GM18870 (cell line): Measurements from ENCODE around the gene C19orf25.

Experiments
- ATAC-seq: cut with Tn5 transposase; IDR thresholded peaks from one replicate; pipeline ENCODE4 v1.9.1; 2021; ENCODE audit warnings: moderate library complexity; ENCODE audit not compliant: unreplicated experiment

C19orf25 gene

DNA sequence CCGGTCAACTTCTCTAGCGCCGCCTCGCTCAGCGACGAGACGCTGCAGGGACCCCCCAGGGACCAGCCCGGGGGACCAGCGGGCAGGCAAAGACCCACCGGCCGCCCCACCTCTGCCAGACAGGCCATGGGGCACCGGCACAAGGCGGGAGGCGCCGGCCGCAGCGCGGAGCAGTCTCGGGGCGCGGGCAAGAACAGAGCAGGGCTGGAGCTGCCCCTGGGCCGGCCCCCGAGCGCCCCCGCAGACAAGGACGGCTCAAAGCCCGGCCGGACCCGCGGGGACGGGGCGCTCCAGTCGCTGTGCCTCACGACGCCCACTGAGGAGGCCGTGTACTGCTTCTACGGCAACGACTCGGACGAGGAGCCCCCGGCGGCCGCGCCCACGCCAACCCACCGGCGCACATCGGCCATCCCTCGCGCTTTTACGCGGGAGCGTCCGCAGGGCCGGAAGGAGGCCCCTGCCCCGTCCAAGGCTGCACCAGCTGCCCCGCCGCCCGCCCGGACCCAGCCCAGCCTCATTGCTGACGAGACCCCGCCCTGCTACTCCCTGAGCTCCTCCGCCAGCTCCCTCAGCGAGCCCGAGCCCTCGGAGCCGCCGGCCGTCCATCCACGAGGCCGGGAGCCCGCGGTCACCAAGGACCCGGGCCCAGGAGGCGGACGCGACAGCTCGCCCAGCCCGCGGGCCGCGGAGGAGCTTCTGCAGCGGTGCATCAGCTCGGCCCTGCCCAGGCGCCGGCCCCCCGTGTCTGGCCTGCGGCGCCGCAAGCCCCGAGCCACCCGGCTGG, 11.3 kb downstream of the C19orf25 start:
- ATAC-seq: no peak

DNA sequence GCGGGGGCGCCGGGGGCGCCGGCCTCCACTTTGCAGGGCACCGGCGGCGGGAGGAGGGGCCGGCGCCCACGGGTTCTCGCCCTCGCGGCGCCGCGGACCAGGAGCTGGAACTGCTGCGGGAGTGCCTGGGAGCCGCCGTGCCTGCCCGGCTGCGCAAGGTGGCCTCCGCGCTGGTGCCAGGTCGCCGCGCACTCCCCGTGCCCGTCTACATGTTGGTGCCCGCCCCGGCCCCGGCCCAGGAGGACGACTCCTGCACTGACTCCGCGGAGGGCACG, 11.9 kb downstream of the C19orf25 start:
- ATAC-seq: no peak

DNA sequence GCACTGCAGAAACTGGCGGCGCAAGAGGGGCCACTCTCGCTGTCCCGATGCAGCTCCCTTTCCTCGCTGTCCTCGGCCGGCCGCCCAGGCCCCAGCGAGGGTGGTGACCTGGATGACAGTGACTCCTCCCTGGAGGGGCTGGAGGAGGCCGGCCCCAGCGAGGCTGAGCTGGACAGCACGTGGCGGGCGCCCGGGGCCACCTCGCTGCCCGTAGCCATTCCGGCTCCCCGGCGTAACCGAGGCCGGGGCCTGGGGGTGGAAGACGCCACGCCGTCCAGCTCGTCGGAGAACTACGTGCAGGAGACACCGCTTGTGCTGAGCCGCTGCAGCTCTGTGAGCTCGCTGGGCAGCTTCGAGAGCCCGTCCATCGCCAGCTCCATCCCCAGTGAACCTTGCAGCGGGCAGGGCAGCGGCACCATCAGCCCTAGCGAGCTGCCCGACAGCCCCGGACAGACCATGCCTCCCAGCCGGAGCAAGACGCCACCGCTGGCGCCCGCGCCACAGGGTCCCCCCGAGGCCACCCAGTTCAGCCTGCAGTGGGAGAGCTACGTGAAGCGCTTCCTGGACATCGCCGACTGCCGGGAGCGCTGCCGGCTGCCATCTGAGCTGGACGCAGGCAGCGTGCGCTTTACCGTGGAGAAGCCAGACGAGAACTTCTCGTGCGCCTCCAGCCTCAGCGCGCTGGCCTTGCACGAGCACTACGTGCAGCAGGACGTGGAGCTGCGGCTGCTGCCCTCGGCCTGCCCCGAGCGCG, 12.4 kb downstream of the C19orf25 start:
- ATAC-seq: no peak

DNA sequence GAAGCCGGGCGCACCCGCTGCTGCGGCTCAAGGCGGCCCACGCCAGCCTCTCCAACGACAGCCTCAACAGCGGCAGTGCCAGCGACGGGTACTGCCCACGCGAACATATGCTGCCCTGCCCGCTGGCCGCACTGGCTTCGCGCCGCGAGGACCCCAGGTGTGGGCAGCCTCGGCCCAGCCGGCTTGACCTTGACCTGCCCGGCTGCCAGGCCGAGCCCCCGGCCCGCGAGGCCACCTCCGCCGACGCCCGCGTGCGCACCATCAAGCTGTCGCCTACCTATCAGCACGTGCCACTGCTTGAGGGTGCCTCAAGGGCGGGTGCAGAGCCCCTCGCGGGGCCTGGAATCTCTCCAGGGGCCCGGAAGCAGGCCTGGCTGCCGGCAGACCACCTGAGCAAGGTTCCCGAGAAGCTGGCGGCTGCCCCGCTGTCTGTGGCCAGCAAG, 13.0 kb downstream of the C19orf25 start:
- ATAC-seq: no peak

DNA sequence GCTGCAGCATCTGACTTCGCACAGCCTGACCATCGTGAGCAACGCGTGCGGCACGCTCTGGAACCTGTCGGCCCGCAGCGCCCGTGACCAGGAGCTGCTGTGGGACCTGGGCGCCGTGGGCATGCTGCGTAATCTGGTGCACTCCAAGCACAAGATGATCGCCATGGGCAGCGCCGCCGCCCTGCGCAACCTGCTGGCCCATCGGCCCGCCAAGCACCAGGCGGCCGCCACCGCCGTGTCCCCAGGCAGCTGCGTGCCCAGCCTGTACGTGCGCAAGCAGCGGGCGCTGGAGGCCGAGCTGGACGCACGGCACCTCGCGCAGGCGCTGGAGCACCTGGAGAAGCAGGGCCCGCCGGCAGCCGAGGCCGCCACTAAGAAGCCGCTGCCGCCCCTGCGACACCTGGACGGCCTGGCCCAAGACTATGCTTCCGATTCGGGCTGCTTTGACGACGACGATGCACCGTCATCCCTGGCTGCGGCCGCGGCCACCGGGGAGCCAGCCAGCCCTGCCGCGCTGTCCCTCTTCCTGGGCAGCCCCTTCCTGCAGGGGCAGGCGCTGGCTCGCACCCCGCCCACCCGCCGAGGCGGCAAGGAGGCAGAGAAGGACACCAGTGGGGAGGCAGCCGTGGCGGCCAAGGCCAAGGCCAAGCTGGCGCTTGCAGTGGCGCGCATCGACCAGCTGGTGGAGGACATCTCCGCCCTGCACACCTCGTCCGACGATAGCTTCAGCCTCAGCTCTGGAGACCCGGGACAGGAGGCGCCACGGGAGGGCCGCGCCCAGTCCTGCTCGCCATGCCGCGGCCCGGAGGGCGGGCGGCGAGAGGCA, 13.6 kb downstream of the C19orf25 start:
- ATAC-seq: no peak

DNA sequence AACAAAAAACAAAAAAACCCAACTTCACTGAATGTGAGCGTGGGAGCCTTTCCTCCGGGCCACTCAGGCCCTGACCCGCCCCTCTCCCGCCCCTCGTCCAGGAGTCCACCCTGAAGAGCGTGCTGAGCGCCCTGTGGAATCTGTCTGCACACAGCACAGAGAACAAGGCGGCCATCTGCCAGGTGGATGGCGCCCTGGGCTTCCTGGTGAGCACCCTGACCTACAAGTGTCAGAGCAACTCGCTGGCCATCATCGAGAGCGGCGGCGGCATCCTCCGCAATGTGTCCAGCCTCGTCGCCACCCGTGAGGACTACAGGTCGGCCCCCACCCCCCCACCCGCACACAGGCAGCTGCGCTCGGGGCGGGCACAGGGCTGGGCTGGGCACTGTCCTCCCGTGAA, 17.2 kb downstream of the C19orf25 start:
- no peak for ATAC-seq

DNA sequence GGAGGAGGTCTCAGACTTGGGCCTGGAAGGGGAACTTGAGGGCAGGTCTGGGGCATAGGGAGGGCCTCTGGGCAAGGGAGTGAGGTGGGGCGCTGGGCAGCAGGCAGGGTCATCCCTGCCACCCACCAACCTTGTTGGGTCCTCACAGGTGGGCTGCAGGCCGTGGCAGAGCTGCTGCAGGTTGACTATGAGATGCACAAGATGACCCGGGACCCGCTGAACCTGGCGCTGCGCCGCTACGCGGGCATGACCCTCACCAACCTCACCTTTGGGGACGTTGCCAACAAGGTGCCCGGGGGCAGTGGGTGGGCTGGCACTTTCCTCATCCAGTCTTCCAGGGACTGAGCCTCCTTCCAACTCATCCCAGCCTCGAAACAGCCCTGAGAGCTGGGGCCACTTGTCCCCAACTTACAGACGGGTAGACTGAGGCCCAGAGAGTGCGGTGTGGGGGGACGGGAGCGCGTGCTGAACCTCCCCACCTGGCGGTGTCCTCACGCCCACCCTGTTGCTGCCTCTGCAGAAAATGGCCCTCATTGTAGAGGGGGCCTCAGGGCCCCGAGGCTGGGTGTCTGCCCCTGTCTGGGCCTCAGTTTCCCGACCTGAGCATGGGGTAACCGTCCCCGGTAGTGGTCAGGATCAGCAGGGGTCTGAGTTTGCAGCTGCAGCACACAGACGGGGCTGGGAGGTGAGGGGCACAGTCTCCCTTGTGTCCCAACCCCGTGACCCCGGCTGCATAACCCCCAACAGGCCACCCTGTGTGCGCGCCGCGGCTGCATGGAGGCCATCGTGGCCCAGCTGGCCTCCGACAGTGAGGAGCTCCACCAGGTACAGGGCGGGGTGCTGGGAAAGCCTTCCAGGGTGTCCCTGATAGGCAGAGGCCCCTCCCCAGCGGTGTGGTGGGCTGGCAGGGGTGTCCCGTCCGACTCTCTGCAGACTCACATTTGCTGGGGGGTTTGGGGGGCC, 18.7 kb downstream of the C19orf25 start:
- no peak for ATAC-seq

DNA sequence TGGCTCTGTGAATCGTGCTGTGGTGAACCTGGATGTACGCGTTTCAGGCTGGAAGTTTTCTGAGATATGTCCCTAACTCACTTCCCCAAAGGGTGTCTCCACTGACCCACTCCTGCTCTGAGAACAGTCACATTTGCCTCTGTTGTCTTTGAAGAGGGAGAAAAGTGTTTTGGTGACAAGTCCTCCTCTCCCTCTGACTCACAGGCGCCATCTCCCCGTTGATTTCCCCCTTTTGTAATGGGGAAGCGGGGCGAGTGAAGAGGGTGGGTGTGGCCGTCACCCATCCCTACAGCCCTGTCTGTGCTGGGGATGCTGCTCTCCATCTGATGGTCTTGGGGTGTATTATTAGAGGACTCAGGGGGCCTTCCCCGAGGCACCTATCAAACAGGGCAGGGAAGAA, 19.5 kb downstream of the C19orf25 start:
- no peak for ATAC-seq

DNA sequence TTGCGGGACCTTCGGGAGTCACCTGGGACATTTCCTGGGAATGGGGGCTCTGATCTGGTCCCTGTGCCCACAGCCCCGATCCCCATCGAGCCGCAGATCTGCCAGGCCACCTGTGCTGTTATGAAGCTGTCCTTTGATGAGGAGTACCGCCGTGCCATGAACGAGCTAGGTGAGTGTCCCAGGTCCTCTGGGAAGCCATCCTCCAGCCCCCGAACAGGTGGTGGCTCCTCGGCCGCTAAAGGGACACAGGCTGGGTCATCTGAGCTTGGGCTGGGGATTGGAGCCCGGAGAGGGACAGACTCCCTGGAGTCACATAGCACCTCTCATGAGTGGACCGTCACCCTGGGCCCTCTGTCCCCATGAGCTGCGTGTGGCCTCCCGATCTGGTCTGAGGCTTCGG, 21.1 kb downstream of the C19orf25 start:
- ATAC-seq: no peak

DNA sequence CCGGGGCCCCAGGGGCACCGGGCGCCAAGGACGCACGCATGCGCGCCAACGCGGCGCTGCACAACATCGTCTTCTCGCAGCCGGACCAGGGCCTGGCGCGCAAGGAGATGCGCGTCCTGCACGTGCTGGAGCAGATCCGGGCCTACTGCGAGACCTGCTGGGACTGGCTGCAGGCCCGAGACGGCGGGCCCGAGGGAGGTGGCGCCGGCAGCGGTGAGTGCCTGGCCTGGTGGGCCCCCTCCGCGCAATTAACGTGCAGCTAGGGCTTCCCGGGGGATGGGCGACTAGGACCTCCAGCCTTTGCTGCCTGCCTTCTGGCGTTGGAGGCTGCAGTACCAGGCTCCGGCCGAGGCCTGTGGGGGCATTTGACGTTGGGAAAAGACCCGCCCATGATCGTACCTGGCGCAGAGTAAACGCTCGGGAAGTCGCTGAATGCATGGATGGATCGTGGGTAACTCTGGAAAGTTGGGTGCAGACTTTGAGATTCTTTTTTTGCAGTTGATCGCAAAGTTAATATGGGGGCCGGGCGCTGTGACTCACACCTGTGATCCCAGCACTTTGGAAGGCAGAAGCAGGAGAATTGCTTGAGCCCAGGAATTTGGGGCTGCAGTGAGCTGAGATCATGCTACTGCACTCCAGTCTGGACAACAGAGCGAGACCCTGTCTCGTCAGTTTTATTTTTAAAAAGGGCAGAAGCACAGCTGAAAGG, 21.8 kb downstream of the C19orf25 start:
- ATAC-seq: no peak

DNA sequence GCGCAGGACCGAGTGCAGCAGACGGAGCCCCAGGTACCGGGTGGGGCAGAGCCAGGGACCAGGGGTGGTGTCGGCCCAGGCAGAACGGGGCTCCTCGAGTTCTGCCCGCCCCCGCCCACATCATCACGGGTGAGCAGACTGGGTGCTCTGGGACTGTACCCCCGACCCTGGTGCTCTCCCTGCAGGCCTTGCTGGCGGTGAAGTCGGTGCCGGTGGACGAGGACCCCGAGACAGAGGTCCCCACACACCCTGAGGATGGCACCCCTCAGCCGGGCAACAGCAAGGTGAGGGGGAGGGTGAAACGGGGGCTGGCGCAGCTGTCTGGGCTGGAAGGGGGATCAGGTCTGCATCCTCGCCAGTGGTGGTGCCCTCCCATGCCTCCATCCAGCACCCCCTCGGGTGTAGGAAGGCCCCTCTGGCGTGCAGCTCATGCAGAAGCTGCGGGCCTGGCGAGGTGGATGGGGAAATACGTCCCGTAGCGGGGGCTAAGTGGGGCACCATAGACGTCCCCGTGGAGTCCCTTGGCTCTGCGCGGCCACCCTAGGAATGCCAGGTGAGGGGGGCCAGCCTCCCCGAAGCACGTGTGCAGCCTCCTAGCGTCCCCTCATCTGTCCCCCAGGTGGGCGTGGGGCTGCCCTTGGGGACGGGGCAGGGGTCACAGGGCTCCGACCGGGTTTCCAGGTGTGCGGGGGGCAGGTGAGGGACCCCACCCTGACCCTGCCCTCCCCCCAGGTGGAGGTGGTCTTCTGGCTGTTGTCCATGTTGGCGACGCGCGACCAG, 22.7 kb downstream of the C19orf25 start:
- no peak for ATAC-seq

DNA sequence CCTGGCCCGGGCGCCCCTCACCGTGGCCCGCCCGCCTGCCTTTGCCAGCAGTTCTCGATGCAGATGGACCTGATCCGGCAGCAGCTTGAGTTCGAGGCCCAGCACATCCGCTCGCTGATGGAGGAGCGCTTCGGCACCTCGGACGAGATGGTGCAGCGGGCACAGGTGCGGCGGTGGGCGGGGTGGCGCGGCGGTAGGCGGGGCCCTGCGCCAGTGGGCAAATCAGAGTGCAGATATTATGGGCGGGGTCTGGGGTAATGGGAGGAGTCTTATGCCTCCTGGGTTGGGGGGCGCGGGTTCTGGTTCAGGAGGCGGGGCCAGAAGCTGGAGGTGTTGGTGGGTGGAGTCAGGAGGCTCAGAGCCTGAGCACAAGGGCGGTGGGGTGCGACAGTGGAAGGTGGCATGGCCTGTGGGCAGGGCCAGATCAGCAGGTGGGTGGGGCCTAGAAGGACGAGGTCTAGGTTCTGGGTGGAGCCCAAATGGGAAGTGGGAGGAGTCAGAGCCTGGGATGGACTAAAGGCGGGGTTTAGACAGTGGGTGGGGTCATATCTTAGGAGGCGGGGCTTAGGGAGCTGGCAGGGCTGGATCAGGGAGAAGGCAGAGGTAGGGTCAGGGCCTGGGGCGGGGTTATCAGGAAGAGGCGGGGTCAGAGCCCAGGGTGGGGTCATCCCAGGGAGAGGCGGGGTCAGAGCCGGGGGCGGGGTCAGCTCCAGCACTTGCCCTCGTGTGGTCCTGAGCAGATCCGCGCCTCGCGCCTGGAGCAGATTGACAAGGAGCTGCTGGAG, 23.5 kb downstream of the C19orf25 start:
- no peak for ATAC-seq

DNA sequence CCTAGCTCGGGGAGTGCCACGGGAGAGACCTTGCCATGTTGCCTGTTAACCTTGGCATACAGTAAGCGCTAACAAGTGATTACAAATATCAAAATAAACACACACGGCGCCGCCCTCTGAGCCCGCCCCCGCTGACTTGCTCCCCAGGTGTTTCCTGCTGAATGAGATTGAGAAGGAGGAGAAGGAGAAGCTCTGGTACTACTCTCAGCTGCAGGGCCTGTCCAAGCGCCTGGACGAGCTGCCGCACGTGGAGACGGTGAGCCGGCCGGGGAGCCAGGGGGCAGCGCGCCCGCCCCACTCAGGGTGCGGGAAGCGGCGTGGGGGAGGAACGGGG, 24.0 kb downstream of the C19orf25 start:
- ATAC-seq: no peak

DNA sequence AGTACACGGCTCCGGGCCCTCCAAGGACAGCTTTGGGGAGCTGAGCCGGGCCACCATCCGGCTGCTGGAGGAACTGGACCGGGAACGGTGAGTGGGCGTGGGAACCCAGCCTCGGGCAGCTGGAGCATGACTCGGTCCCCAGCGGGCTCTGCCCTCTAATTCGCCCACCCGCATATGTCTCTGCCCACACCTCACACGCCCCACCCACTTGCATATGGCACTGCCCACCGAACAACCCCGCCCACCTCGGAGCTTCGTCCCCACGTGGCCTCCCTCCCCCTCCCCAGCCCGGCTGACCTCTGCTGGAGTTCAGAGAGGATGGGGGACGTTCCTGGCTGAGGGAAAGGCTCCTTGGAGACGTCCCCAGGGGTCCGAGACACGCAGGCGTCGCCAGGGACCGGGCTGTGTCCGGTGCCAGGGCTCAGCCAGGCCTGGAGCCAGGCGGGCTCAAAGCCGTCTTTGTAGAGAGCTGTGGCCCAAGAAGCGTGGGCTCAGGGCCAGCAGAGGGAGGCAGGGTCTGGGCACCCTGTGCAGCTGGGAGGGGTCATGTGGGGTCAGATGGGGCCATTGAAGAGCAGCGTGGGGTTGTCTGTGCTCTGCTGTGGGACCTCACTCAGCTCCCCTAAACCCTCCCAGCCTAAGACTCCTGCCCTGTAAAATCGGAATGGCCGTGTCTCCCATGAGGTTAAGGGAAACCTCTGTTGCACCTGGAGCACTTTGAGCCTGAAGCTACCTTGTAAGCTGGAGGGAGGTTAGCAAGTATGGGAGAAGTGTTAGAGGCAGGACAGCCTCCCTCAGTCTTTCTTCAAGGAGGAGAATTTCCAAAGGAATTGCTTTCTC, 25.3 kb downstream of the C19orf25 start:
- ATAC-seq: no peak

DNA sequence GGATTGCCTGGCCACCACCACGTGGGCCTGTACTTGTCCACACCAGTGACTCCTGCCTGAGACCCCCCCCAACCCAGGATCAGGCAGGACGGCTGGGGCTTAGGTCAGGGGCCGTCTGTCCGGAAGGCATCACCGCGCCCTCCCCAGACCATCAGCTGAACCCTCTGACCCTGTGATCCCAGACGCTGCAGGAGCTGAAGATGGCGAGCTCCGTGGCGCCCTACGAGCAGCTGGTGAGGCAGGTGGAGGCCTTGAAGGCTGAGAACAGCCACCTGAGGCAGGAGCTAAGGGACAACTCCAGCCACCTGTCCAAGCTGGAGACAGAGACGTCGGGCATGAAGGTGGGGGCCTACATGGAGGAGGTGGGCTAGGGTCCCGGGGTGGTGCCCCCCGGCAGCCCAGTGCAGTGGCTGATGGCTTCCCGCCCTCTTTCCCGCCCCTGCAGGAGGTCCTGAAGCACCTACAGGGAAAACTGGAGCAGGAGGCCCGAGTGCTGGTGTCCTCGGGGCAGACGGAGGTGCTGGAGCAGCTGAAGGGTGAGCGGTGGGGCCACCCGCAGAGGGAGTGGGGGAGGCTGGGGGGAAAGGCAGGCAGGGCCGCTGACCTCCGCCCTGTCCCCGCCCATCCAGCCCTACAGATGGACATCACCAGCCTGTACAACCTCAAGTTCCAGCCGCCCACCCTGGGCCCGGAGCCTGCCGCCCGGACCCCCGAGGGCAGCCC, 26.1 kb downstream of the C19orf25 start:
- ATAC-seq: no peak

DNA sequence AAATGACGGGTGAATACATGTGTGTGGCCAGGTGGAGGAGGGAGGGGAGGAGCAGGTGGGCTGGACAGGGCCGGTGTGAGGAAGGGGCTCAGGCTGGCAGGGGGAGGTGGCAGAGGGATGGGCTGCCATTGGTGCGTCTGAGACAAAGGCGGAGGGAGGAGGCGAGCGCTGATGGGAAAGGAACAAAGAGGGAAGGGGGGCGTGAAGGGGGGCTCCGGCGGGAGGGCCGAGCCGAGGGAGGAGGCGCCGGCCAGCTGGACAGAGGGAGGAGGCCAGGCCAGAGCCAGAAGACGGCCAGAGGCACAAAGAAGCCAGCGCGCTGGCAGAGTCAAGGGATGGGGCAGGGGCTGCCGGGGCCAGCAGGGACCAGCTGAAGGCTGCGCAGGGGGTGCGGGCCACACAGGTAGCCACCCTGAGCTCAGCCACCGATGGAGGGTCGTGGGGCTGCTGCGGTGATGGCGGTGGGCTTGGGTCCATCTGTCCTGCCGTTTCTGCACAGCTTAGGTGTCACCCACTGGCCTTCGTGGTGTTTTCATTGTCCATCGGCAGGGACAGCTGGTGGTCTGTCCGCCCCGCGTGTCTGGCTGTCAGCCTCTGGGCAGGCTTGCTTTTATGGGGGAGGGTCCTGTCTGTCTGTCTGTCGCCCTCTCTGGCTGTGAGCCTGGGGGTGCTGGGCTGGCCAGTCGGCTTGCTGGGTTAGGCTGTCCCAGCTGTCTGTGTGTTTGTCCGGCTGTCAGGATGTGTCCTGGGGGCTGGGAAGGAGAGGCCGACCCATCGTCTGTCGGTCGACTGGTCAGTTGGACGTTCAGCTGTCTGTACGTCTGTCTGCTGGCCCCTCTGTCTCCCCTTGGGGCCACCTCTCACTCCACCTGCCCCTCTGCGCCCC, 26.9 kb downstream of the C19orf25 start:
- ATAC-seq: no peak
